Renal cortical epithelial cell (primary cell): Measurements from ENCODE around the gene CDC42EP4. TPM values are rescaled to one million over a fixed set of nuclear protein-coding genes. Genes with fewer than 3 reads are reported as not detected.

Experiments used
- DNase-seq: peaks from one replicate; pipeline ENCODE4 v3.0.0-alpha.2; 2011; ENCODE audit warnings: low read depth
- total RNA-seq: library from RNA; depleted of rRNA; stranded (reverse); fragments of >200 nt; gene quantifications from 2 replicates; pipeline ENCODE4 v1.2.3, GENCODE V29; 2014

The CDC42EP4 gene
- total RNA-seq, 1 donor from 2014 or later: 70.2 TPM

GRCh38 chr17:73300392-73300791, 11.4 kb downstream of the CDC42EP4 start:
- no peak for DNase-seq

DNA sequence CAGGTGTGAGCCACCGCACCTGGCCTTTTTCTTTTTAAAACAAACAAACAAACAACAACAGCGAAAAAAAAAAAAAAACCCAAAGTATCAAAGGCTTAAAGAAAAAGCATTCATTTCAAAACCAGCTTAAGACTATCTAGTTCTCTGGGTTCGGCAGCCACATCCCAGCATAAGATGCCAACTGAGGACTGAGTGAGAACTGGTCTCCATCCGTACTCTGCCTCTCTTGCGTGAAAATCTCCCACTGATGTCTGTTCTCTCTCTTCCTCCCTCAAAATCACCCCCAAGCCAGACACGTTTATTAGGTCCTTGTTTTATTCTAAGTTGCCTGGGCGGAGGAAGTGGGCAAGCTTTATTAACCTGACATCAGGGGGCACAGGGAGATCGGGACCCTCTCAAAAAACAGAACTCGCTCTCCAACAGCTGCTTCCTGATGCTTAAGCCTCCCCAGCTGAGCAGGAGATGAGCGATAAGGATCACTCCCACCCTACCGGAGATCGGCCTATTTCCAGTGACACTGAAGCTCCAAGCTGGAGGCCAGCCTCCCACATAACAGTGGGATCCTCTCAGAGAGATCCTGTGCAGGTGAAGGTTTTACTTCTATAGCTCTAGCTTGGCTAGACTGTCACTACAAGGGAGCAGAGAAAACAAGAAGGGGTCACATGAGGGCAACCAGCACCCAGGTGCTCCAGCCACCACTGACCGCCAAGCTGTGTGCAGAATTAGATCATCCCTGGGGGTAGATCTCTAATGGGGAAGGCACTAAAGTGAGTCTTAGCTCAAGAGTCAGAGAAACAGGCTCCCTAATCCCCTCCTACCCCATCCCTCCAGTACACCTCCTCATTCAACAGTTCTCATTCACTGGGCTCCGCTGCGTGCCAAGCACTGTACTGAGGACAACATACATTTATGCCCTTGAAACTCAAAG, 13.6 kb downstream of the CDC42EP4 start:
- DNase-seq: no peak

DNA sequence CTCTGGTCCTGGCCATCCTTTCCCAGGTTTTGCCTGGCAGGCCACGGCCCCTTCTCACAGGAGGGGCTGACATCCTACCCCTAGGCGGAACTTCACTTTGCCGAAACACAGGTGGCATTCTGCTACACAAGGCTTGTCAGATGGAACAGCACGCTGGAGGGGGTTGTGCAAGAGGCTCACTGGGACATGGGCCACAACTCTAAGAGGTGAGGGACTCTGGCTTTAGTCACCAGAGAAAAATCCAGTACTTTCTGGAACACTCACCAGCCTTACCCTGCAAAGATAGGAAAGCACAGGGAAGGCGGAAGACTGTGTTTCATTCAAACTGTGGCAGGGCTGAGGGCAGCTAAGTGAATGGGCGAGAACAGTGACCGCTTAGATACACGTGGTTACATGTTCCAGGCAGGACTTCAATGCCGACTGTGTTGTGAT, 18.3 kb downstream of the CDC42EP4 start:
- peak; percentile 98 for DNase-seq

- no peak for DNase-seq
Observed at GRCh38 chr17:73293031-73293430, 18.8 kb downstream of the CDC42EP4 start.

GRCh38 chr17:73292031-73292531, 19.7 kb downstream of the CDC42EP4 start:
- peak; percentile 98 for DNase-seq

GRCh38 chr17:73291260-73291801, 20.5 kb downstream of the CDC42EP4 start:
- peak; percentile 88 for DNase-seq

GRCh38 chr17:73290399-73291259, 21.2 kb downstream of the CDC42EP4 start:
- DNase-seq: no peak

- no peak for DNase-seq
Observed at GRCh38 chr17:73289549-73290254, 22.1 kb downstream of the CDC42EP4 start.

- peak; percentile 25 for DNase-seq
Observed at GRCh38 chr17:73288534-73289302, 23.1 kb downstream of the CDC42EP4 start.

GRCh38 chr17:73286863-73287296, 24.9 kb downstream of the CDC42EP4 start:
- DNase-seq: no peak

DNA sequence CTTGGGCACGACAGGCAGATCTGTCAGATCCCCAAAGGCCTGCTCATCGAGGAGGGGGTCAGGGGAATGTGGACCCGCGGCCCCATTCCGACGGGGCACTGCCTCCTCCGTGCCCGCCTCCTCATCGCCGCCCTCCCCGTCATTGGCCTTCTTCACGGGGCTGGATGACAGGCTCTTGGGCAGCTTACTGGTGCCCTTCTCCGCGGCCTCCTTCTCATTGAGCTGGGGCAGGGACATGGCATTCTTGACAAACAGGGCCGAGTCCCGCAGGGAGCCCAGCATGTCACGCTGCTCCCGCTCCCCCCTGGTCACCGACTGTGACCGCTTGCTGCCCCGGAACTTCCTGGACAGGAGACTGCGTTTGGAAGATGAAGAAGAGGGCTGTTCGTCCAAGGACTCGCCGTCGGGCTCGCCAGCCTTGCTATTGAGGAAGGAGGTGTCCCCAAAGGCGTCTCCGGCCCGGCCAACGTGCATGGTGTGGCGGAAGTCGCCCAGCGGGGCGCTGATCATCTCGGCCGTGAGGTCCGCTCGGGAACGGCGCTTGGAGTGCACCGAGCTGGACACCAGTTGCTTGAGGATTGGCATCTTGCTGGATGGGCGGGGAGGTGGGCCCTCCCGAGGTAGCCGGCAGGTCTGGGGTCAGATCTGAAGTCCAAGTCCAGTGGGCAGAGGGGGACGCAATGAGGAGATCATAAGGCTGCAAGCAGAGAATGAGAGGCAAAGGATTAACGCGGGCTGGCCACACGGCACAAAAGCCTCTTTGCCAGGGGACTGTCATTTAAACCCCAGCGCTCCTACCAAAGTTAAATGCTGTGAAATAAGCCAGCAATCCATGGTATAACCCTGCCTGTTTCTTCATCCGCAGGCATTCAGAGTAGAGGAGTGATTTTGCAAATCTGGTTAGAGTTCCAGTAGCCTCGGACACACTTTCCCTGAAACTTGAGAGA, 25.6 kb downstream of the CDC42EP4 start:
- DNase-seq: no peak

DNA sequence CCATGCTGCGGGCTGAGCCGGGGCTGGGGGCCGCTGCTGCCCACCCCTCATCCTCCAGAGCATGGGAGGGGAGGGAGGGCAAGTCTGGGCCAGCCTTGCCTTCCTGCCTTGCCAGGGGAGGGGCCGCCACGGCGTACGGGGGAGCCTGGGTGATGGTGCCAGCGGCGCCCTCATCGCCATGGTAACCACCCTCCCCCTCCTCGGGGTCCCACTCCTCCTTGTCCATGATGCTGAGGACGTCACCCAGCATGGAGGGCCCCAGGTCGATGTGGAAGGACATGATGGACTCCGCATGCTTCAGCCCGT, 26.2 kb downstream of the CDC42EP4 start:
- DNase-seq: no peak

DNA sequence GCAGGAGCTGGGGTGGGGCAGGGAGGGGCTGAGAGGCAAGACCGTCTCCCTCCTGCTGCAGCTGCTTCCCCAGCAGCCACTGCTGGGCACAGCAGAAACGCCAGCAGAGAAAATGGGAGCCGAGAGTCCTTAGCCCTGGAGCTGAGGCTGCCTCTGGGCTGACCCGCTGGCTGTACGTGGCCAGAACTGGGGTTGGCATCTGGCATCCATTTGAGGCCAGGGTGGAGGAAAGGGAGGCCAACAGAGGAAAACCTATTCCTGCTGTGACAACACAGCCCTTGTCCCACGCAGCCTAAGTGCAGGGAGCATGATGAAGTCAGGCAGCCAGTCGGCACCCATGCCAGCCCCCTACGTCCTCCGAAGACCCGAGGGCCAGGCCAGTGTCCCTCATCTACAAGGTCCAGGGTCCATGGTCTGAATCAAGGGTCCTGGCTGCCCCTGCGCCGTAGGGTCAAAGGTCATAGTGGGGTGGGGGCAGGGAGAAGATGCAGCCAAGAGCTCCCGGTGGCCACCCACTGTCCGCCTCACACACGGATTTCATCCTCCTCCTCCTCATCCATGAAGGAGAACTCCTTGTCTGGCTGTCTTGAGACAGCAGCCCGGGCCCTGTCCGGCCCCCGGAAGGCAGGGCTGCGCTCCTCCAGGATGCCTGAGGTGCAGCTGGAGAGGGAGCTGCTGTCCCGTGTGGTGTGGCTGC, 26.7 kb downstream of the CDC42EP4 start:
- DNase-seq: no peak

GRCh38 chr17:73284354-73284753, 27.4 kb downstream of the CDC42EP4 start:
- no peak for DNase-seq

DNA sequence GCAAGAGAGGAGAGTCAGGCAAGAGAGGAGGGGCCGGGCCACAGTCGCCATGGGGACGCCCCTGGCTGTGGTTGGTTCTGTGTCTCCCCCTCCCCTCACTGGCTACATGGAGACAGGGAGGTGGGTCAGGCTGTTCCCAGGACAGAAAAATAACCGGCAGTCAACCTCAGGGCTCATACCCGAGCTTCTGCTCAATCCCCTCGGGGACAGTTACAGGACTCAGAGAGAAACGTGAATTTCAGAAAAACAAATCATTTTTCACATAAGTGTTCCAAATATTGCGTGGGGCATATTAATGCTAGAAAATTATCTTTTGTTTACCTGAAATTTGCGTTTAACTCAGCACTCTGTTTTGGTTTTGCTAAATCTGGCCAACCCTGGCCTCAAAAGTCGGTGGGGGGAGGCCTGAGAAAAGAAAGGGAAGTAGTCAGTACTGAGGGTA, 27.9 kb downstream of the CDC42EP4 start:
- no peak for DNase-seq

GRCh38 chr17:73283250-73283649, 28.6 kb downstream of the CDC42EP4 start:
- DNase-seq: no peak

- no peak for DNase-seq
Observed at GRCh38 chr17:73282629-73283028, 29.2 kb downstream of the CDC42EP4 start.

- no peak for DNase-seq
Observed at GRCh38 chr17:73281928-73282327, 29.9 kb downstream of the CDC42EP4 start.

GRCh38 chr17:73280191-73280590, 31.6 kb downstream of the CDC42EP4 start:
- no peak for DNase-seq
